Neural progenitor cell (in vitro differentiated cells): ENCODE measurements around the gene RAVER1. TPM values are rescaled to one million over a fixed set of nuclear protein-coding genes. Genes with fewer than 3 reads are reported as not detected.

Source experiments
- DNase-seq: peaks from one replicate; pipeline ENCODE4 v3.0.0-alpha.2; 2016; ENCODE audit warnings: low spot score
- H2AFZ ChIP-seq: fragments of 200-600 bp; sonication (generic); replicated peaks from 2 replicates; pipeline ENCODE4 v1.6.1; 2016; ENCODE audit warnings: antibody characterized with exemption
- H3F3A ChIP-seq: fragments of 200-600 bp; sonication (generic); 2 replicates; pipeline ENCODE4 v1.6.1; 2016; ENCODE audit warnings: antibody characterized with exemption, low read depth
- H3K27ac ChIP-seq: fragments of 200-600 bp; sonication (generic); 2 replicates; pipeline ENCODE4 v1.5.1; 2016; ENCODE audit warnings: mild to moderate bottlenecking
- H3K27me3 ChIP-seq: fragments of 200-600 bp; sonication (generic); 2 replicates; pipeline ENCODE4 v1.6.1; 2016; ENCODE audit warnings: mild to moderate bottlenecking, moderate library complexity
- H3K36me3 ChIP-seq: fragments of 200-600 bp; sonication (generic); 2 replicates; pipeline ENCODE4 v1.5.1; 2016
- H3K4me1 ChIP-seq: fragments of 200-600 bp; sonication (generic); 2 replicates; pipeline ENCODE4 v1.6.1; 2016; ENCODE audit warnings: mixed run types
- H3K4me2 ChIP-seq: fragments of 200-600 bp; sonication (generic); 2 replicates; pipeline ENCODE4 v1.6.1; 2016
- H3K4me3 ChIP-seq: fragments of 200-600 bp; sonication (generic); 2 replicates; pipeline ENCODE4 v1.5.1; 2016
- H3K79me2 ChIP-seq: fragments of 200-600 bp; sonication (generic); 2 replicates; pipeline ENCODE4 v1.6.1; 2016; ENCODE audit warnings: low read depth
- H3K9ac ChIP-seq: fragments of 200-600 bp; sonication (generic); 2 replicates; pipeline ENCODE4 v1.6.1; 2016
- H3K9me3 ChIP-seq: fragments of 200-600 bp; sonication (generic); 2 replicates; pipeline ENCODE4 v1.5.1; 2016; ENCODE audit warnings: low read depth
- H4K20me1 ChIP-seq: fragments of 200-600 bp; sonication (generic); 2 replicates; pipeline ENCODE4 v1.6.1; 2016; ENCODE audit warnings: low read depth
- H3K27ac Mint-ChIP-seq: 3 replicates; pipeline ENCODE4 v1.8.0; 2021; ENCODE audit warnings: mixed read lengths
- H3K27me3 Mint-ChIP-seq: 2 replicates; pipeline ENCODE4 v1.8.0; 2022; ENCODE audit warnings: low read depth, mild to moderate bottlenecking, inconsistent platforms, moderate library complexity, mixed read lengths; ENCODE audit not compliant: insufficient read depth
- H3K36me3 Mint-ChIP-seq: 3 replicates; pipeline ENCODE4 v1.8.0; 2021; ENCODE audit warnings: mixed read lengths
- H3K4me1 Mint-ChIP-seq: 3 replicates; pipeline ENCODE4 v1.8.0; 2021; ENCODE audit warnings: mixed read lengths
- H3K4me3 Mint-ChIP-seq: 3 replicates; pipeline ENCODE4 v1.8.0; 2021; ENCODE audit warnings: mild to moderate bottlenecking, moderate library complexity, mixed read lengths
- H3K9me3 Mint-ChIP-seq: 3 replicates; pipeline ENCODE4 v1.8.0; 2020; ENCODE audit warnings: mixed read lengths
- EZH2 ChIP-seq: fragments of 200-600 bp; sonication (generic); IDR thresholded peaks from 2 replicates; pipeline ENCODE4 v1.6.1; 2017; ENCODE audit warnings: antibody characterized with exemption, mild to moderate bottlenecking, moderate library complexity
- EZH2phosphoT487 ChIP-seq: fragments of 200-600 bp; sonication (generic); IDR thresholded peaks from 2 replicates; pipeline ENCODE4 v1.6.1; 2017; ENCODE audit warnings: antibody characterized with exemption
- total RNA-seq: library from RNA; depleted of rRNA; stranded (reverse); fragments of >200 nt; gene quantifications from 2 replicates; pipeline ENCODE4 v1.2.3, GENCODE V29; 2015; ENCODE audit warnings: low replicate concordance
- TF ChIP-seq, protein P1 (sequence below): fragments of 200-600 bp; sonication (generic); IDR thresholded peaks from 2 replicates; pipeline ENCODE4 v1.5.1; 2017; ENCODE audit warnings: antibody characterized with exemption, mild to moderate bottlenecking

RAVER1 gene
- total RNA-seq, 1 donor from 2014 or later, result 5.4 TPM

DNA sequence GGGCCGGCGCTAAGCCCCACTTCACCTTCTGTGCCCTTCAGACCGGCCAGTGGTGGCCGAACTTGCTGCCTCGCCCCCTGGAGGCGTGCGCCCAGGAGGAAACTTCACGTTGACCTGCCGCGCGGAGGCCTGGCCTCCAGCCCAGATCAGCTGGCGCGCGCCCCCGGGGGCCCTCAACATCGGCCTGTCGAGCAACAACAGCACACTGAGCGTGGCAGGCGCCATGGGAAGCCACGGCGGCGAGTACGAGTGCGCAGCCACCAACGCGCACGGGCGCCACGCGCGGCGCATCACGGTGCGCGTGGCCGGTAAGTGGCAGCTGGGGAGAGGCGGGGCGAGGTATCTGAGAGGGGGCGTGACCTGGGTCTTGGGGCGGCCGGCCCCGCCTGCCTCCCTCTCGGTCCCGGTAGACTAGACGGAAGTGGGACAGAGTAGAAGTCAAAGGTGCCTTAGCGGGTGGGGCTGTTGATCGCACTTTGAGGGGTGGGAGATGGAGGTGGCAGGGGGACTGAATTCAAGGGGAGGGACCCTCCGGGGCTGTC is 38.0 kb downstream of the RAVER1 start:
- H3K4me3 Mint-ChIP-seq, result peak overlapping the region; percentile 60
- Histone ChIP-seq H3K9me3 (no peaks in the 10 kb centered on the region), H3K9ac (no peak overlapping the region), H3K79me2 (no peaks in the 10 kb centered on the region), H3K4me1 (peaks cover 9% of the 10 kb centered on the region), H3K4me3 (no peak overlapping the region), H4K20me1 (peaks cover 61% of the 10 kb centered on the region), H2AFZ (no peak overlapping the region), H3K4me2 (no peak overlapping the region), H3F3A (peaks cover 57% of the 10 kb centered on the region), H3K36me3 (no peaks in the 10 kb centered on the region), H3K27me3 (peaks cover 99% of the 10 kb centered on the region), H3K27ac (no peak overlapping the region)
- H3K27me3 Mint-ChIP-seq, result peaks cover 70% of the 10 kb centered on the region
- peak; percentile 46 for DNase-seq
- peak; percentile 88 for TF ChIP-seq EZH2phosphoT487
- peak; percentile 91 for TF ChIP-seq EZH2
- TF ChIP-seq, protein P1, sequence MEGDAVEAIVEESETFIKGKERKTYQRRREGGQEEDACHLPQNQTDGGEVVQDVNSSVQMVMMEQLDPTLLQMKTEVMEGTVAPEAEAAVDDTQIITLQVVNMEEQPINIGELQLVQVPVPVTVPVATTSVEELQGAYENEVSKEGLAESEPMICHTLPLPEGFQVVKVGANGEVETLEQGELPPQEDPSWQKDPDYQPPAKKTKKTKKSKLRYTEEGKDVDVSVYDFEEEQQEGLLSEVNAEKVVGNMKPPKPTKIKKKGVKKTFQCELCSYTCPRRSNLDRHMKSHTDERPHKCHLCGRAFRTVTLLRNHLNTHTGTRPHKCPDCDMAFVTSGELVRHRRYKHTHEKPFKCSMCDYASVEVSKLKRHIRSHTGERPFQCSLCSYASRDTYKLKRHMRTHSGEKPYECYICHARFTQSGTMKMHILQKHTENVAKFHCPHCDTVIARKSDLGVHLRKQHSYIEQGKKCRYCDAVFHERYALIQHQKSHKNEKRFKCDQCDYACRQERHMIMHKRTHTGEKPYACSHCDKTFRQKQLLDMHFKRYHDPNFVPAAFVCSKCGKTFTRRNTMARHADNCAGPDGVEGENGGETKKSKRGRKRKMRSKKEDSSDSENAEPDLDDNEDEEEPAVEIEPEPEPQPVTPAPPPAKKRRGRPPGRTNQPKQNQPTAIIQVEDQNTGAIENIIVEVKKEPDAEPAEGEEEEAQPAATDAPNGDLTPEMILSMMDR, result no peak
- no peak overlapping the region for H3K27ac Mint-ChIP-seq
- no peaks in the 10 kb centered on the region for H3K36me3 Mint-ChIP-seq
- peaks cover 24% of the 10 kb centered on the region for H3K4me1 Mint-ChIP-seq
- H3K9me3 Mint-ChIP-seq, result no peaks in the 10 kb centered on the region

DNA sequence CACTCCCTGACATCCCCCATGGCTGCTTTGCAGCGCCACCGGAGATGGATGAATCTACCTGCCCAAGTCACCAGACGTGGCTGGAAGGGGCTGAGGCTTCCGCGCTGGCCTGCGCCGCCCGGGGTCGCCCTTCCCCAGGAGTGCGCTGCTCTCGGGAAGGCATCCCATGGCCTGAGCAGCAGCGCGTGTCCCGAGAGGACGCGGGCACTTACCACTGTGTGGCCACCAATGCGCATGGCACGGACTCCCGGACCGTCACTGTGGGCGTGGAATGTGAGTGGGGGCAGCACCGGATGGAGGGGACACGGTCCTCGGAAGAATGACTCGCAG is 39.0 kb downstream of the RAVER1 start:
- H3K27me3 ChIP-seq, result peaks cover 100% of the 10 kb centered on the region
- H3K4me2 ChIP-seq, result no peak overlapping the region
- H4K20me1 ChIP-seq, result peaks cover 67% of the 10 kb centered on the region
- no peak overlapping the region for H3K9ac ChIP-seq
- peaks cover 9% of the 10 kb centered on the region for H3K4me1 ChIP-seq
- Mint-ChIP-seq H3K4me3 (peak overlapping the region; percentile 64), H3K27me3 (peaks cover 75% of the 10 kb centered on the region), H3K36me3 (no peaks in the 10 kb centered on the region), H3K9me3 (no peaks in the 10 kb centered on the region), H3K4me1 (peaks cover 26% of the 10 kb centered on the region), H3K27ac (no peak overlapping the region)
- peak; percentile 72 for DNase-seq
- H3K27ac ChIP-seq, result no peak overlapping the region
- H3K36me3 ChIP-seq, result no peaks in the 10 kb centered on the region
- no peaks in the 10 kb centered on the region for H3K79me2 ChIP-seq
- no peaks in the 10 kb centered on the region for H3K9me3 ChIP-seq
- no peak overlapping the region for H2AFZ ChIP-seq
- H3F3A ChIP-seq, result peaks cover 61% of the 10 kb centered on the region
- H3K4me3 ChIP-seq, result no peak overlapping the region
- TF ChIP-seq EZH2phosphoT487, result peak; percentile 41
- TF ChIP-seq, protein P1, result peak; percentile 52
- TF ChIP-seq EZH2, result peak; percentile 46

DNA sequence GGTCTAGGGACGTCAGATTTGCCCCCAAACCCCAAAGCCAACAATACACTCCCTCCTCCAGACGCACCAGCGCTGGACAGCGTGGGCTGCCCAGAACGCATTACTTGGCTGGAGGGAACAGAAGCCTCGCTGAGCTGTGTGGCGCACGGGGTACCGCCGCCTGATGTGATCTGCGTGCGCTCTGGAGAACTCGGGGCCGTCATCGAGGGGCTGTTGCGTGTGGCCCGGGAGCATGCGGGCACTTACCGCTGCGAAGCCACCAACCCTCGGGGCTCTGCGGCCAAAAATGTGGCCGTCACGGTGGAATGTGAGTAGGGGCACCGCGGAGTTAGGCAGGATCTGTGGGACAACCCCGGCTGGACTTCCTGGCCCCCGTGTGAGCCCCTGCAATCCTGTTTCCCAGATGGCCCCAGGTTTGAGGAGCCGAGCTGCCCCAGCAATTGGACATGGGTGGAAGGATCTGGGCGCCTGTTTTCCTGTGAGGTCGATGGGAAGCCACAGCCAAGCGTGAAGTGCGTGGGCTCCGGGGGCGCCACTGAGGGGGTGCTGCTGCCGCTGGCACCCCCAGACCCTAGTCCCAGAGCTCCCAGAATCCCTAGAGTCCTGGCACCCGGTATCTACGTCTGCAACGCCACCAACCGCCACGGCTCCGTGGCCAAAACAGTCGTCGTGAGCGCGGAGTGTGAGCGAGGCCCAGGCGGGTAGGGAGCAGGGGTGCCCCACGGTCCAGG is 39.5 kb downstream of the RAVER1 start:
- no peak overlapping the region for H3K4me2 ChIP-seq
- no peaks in the 10 kb centered on the region for H3K9me3 ChIP-seq
- H3K27me3 Mint-ChIP-seq, result peaks cover 80% of the 10 kb centered on the region
- peaks cover 67% of the 10 kb centered on the region for H4K20me1 ChIP-seq
- H3K27ac Mint-ChIP-seq, result no peak overlapping the region
- peaks cover 28% of the 10 kb centered on the region for H3K4me1 Mint-ChIP-seq
- H3K27me3 ChIP-seq, result peaks cover 100% of the 10 kb centered on the region
- DNase-seq, result peak; percentile 14
- no peaks in the 10 kb centered on the region for H3K36me3 ChIP-seq
- H2AFZ ChIP-seq, result no peak overlapping the region
- H3K4me1 ChIP-seq, result peaks cover 9% of the 10 kb centered on the region
- H3K36me3 Mint-ChIP-seq, result no peaks in the 10 kb centered on the region
- H3K9ac ChIP-seq, result no peak overlapping the region
- H3F3A ChIP-seq, result peaks cover 66% of the 10 kb centered on the region
- TF ChIP-seq, protein P1, result no peak
- TF ChIP-seq EZH2, result peak; percentile 61
- peak; percentile 73 for TF ChIP-seq EZH2phosphoT487
- H3K4me3 ChIP-seq, result no peak overlapping the region
- H3K27ac ChIP-seq, result no peak overlapping the region
- H3K79me2 ChIP-seq, result no peaks in the 10 kb centered on the region
- H3K9me3 Mint-ChIP-seq, result no peaks in the 10 kb centered on the region
- H3K4me3 Mint-ChIP-seq, result peak overlapping the region; percentile 81
